BJ (cell line): ENCODE results near the gene PDE4D. TPM values are rescaled to one million over a fixed set of nuclear protein-coding genes. Genes with fewer than 3 reads are reported as not detected.

Experiments used
- CTCF ChIA-PET: fragments of 350-600 bp; formaldehyde crosslinking; extraction: SDS; loops from one replicate; lab custom pipeline; 2021; ENCODE audit warnings: antibody characterized with exemption, inconsistent platforms; lab: Yijun Ruan, JAX
- POLR2A ChIA-PET: fragments of 300-600 bp; sonication (Branson Sonifier 250); formaldehyde crosslinking; extraction: SDS; loops from one replicate; lab custom pipeline; 2021; ENCODE audit warnings: antibody characterized with exemption; lab: Charles Lee
- DNase-seq: peaks from one replicate; pipeline ENCODE4 v3.0.0-alpha.2; 2011; ENCODE audit warnings: low read depth
- H3K27me3 ChIP-seq: 2 replicates; pipeline ENCODE4 v1.6.0; 2011; ENCODE audit warnings: low read length; ENCODE audit not compliant: control insufficient read depth, insufficient read depth
- H3K36me3 ChIP-seq: 2 replicates; pipeline ENCODE4 v1.5.1; 2011; ENCODE audit warnings: low read length; ENCODE audit not compliant: control insufficient read depth, insufficient read depth
- H3K4me3 ChIP-seq: 2 replicates; pipeline ENCODE4 v1.5.1; 2011; ENCODE audit warnings: low read depth, mild to moderate bottlenecking, control low read depth, low read length
- polyA plus RNA-seq: library from polyadenylated mRNA; depleted of rRNA; stranded (reverse); fragments of >200 nt; gene quantifications from 2 replicates; pipeline ENCODE4 v1.2.3, GENCODE V29; 2011
- TF ChIP-seq, protein P1 (sequence below): IDR thresholded peaks from 2 replicates; pipeline ENCODE4 v1.5.1; 2011; ENCODE audit warnings: low read depth, mild to moderate bottlenecking, control low read depth, inconsistent platforms, low read length, moderate library complexity; ENCODE audit not compliant: insufficient read depth

PDE4D gene
- polyA plus RNA-seq, 1 experiment = 2.8 TPM

DNA sequence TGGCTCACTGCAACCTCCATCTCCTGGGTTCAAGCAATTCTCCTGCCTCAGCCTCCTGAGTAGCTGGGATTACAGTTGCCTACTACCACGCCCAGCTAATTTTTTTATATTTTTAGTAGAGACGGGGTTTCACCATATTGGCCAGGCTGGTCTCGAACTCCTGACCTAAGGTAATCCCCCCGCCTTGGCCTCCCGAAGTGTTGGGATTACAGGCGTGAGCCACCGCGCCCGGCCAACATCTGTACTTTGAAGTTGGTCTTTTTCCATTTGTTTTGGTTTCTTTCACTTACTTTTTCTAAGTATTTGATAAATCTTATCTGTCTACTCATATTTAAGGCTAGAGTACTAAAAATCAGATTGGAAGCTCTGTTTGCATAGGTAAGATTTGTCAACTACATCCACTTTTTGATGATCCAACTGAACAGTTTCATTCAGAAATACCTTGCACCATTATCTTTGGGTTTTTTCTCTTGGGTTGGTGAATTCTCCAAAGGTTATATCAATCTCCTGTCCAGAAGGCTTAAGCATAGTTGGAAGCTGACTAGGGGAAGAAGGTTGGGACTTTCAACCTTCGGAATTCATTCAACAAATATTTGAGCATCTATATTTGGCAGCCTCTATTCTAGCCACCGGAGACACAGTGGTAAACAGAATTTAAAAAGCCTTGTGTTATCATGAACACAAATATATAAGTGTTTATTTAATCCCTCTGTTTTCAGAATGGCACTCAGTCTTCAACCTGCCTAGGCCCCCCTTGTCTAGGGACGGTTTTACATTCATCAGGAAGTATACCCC, 821.6 kb downstream of the PDE4D start:
- ChIA-PET CTCF (interaction anchor here (0.6 kb wide), 1 partner anchor 1617 kb away, joined by 6 read pairs; no protein-coding TSS in a partner anchor), POLR2A (no interaction called here)
- TF ChIP-seq, protein P1, sequence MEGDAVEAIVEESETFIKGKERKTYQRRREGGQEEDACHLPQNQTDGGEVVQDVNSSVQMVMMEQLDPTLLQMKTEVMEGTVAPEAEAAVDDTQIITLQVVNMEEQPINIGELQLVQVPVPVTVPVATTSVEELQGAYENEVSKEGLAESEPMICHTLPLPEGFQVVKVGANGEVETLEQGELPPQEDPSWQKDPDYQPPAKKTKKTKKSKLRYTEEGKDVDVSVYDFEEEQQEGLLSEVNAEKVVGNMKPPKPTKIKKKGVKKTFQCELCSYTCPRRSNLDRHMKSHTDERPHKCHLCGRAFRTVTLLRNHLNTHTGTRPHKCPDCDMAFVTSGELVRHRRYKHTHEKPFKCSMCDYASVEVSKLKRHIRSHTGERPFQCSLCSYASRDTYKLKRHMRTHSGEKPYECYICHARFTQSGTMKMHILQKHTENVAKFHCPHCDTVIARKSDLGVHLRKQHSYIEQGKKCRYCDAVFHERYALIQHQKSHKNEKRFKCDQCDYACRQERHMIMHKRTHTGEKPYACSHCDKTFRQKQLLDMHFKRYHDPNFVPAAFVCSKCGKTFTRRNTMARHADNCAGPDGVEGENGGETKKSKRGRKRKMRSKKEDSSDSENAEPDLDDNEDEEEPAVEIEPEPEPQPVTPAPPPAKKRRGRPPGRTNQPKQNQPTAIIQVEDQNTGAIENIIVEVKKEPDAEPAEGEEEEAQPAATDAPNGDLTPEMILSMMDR = no peak

DNA sequence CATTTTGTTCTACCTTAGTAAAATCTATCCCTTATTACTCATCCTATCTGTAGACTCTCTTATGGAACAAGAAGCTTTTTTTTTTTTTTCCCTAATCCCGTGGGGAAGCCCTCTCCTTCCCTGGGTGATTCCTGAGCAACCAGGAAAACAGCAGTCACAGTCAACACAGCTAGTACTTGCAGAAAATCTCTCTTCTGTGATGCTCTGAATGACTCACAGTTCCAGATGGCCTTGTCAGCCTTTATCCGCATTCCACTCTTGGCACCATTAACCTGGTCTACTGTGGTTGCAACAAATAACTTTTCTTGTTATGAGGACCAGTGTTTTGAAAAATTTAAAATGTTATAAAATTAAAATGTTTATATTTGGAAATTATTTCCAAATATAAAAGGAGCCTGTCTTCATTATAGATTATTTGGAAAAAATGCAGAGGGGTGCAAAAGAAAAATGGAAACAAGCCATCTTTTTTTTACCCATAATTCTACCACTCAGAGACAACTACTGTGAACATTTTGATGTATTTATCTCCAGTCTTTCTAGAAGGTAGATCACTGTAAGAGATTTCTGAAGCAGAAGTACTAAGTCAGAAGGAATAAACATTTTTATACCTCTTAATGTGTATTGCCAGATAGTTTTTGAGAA, 824.0 kb downstream of the PDE4D start:
- ChIA-PET POLR2A (interaction anchor here (0.5 kb wide), 1 partner anchor 33 kb away, joined by 5 read pairs; no protein-coding TSS in a partner anchor), CTCF (interaction anchor here (0.7 kb wide), 1 partner anchor 37 kb away, joined by 3 read pairs; no protein-coding TSS in a partner anchor)
- peak; percentile 79 for DNase-seq
- Histone ChIP-seq H3K4me3 (no peak overlapping the region), H3K27me3 (no peaks in the 10 kb centered on the region), H3K36me3 (no peaks in the 10 kb centered on the region)
- TF ChIP-seq, protein P1 = no peak

More for the DNA sequence above, 821.6 kb downstream of the PDE4D start:
- no peak for DNase-seq
- no peaks in the 10 kb centered on the region for H3K27me3 ChIP-seq
- H3K4me3 ChIP-seq = no peak overlapping the region
- H3K36me3 ChIP-seq = no peaks in the 10 kb centered on the region

GRCh38 chr5:59067956-59068656, 825.4 kb downstream of the PDE4D start:
- CTCF ChIA-PET = no interaction called here
- no peak overlapping the region for H3K4me3 ChIP-seq
- H3K27me3 ChIP-seq = no peaks in the 10 kb centered on the region
- H3K36me3 ChIP-seq = no peaks in the 10 kb centered on the region
- POLR2A ChIA-PET = no interaction called here
- TF ChIP-seq, protein P1 = no peak
- DNase-seq = no peak

DNA sequence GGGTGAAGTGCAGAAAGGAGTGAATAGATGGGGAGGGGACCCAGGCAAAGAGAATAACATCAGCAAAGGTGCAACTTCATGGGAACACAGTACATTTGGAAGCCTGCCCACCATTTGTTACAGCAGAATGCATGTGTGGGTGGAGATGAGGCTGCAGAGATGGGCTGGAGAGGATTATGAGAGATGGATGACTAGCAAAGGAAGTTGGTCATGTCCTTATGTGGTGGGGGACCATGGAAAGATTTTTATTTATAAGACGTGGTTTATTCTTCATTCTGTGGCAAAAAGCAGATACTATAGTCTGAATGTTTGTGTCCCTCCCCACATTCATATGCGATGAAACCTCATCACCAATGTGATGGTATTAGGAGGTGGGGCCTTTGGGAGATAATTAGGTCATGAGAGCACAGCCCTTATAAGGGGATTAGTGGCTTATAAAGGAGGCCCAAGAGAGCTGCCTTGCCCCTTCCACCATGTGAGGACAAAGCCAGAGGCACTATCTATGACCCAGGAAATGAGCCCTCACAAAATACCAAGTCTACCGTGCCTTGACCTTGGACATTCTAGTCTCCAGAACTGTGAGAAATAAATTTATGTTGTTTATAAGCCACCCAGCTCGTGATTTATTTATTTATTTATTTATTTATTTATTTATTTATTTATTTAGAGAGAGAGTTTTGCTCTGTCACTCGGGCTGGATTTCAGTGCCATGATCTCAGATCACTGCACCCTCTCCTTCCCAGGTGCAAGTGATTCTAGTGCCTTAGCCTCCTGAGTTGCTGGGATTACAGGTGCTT, 827.0 kb downstream of the PDE4D start:
- no peaks in the 10 kb centered on the region for H3K27me3 ChIP-seq
- peak; percentile 31 for DNase-seq
- no peaks in the 10 kb centered on the region for H3K36me3 ChIP-seq
- H3K4me3 ChIP-seq = no peak overlapping the region
- CTCF ChIA-PET = no interaction called here
- TF ChIP-seq, protein P1 = no peak
- POLR2A ChIA-PET = no interaction called here
